IMR-90 (cell line): ENCODE measurements around the gene CARD8. TPM values are rescaled to one million over a fixed set of nuclear protein-coding genes. Genes with fewer than 3 reads are reported as not detected.

ENCODE experiments used
- ATAC-seq: fragments of 200-7000 bp; cut with Tn5 transposase; 2 replicates; pipeline ENCODE4 v1.9.1; 2020; ENCODE audit warnings: low read depth, mild to moderate bottlenecking, moderate library complexity
- BruUV-seq: library from RNA; stranded (reverse); fragments of 400-500 nt; replicated peaks from 2 replicates; lab custom pipeline; 2021; lab: Mats Ljungman, UMichigan
- CTCF ChIA-PET: fragments of 300-600 bp; formaldehyde crosslinking; extraction: SDS; loops from one replicate; lab custom pipeline; 2021; ENCODE audit warnings: antibody characterized with exemption; lab: Yijun Ruan, JAX
- POLR2A ChIA-PET: fragments of 300-600 bp; sonication (Branson Sonifier 250); formaldehyde crosslinking; loops from one replicate; lab custom pipeline; 2022; ENCODE audit warnings: antibody characterized with exemption; ENCODE audit not compliant: unreplicated experiment; lab: Charles Lee
- DNase-seq: peaks from one replicate; pipeline ENCODE4 v3.0.0; 2013
- H2AFZ ChIP-seq: replicated peaks from 2 replicates; pipeline ENCODE3; 2013; ENCODE audit warnings: low read length, mild to moderate bottlenecking; ENCODE audit not compliant: poor library complexity
- H2AK5ac ChIP-seq: 2 replicates; pipeline ENCODE4 v1.6.1; 2013; ENCODE audit warnings: low read depth, low read length, inconsistent platforms
- H2AK9ac ChIP-seq: replicated peaks from 2 replicates; pipeline ENCODE3; 2013; ENCODE audit warnings: mild to moderate bottlenecking, low read depth, low read length, moderate library complexity; ENCODE audit not compliant: poor library complexity
- H2BK120ac ChIP-seq: 2 replicates; pipeline ENCODE4 v1.6.1; 2013; ENCODE audit warnings: low read depth, low read length, inconsistent platforms
- H2BK15ac ChIP-seq: 3 replicates; pipeline ENCODE4 v1.6.1; 2013; ENCODE audit warnings: low read depth, low read length, inconsistent platforms
- H2BK20ac ChIP-seq: 2 replicates; pipeline ENCODE4 v1.6.1; 2013; ENCODE audit warnings: low read depth, mild to moderate bottlenecking, inconsistent platforms, low read length, moderate library complexity
- H2BK5ac ChIP-seq: 2 replicates; pipeline ENCODE4 v1.6.1; 2013; ENCODE audit warnings: mild to moderate bottlenecking, low read depth, low read length, inconsistent platforms; ENCODE audit not compliant: poor library complexity, severe bottlenecking
- H3K14ac ChIP-seq: replicated peaks from 2 replicates; pipeline ENCODE4 v1.6.1; 2013; ENCODE audit warnings: low read depth, low read length, inconsistent platforms
- H3K18ac ChIP-seq: 2 replicates; pipeline ENCODE4 v1.6.1; 2013; ENCODE audit warnings: low read depth, low read length, control low read depth
- H3K23ac ChIP-seq: 2 replicates; pipeline ENCODE4 v1.6.1; 2013; ENCODE audit warnings: low read depth, low read length, inconsistent platforms
- H3K27ac ChIP-seq: 2 replicates; pipeline ENCODE4 v1.5.1; 2013; ENCODE audit warnings: mild to moderate bottlenecking, control low read depth, low read length; ENCODE audit not compliant: insufficient read depth
- H3K27me3 ChIP-seq: 2 replicates; pipeline ENCODE4 v1.6.1; 2013; ENCODE audit warnings: low read length; ENCODE audit not compliant: control insufficient read depth, insufficient read depth
- H3K36me3 ChIP-seq: 2 replicates; pipeline ENCODE4 v1.6.1; 2013; ENCODE audit warnings: low read length, mixed read lengths; ENCODE audit not compliant: control insufficient read depth, insufficient read depth
- H3K4ac ChIP-seq: 2 replicates; pipeline ENCODE4 v1.6.1; 2013; ENCODE audit warnings: low read depth, low read length, inconsistent platforms
- H3K4me1 ChIP-seq: 2 replicates; pipeline ENCODE4 v1.6.1; 2013; ENCODE audit warnings: low read length, mixed read lengths; ENCODE audit not compliant: control insufficient read depth, insufficient read depth
- H3K4me2 ChIP-seq: 2 replicates; pipeline ENCODE4 v1.6.1; 2013; ENCODE audit warnings: low read depth, mild to moderate bottlenecking, control low read depth, low read length, moderate library complexity
- H3K4me3 ChIP-seq: 2 replicates; pipeline ENCODE4 v1.5.1; 2013; ENCODE audit warnings: low read depth, mild to moderate bottlenecking, control low read depth, low read length, moderate library complexity; ENCODE audit not compliant: insufficient read depth
- H3K56ac ChIP-seq: 2 replicates; pipeline ENCODE4 v1.6.1; 2013; ENCODE audit warnings: low read length, inconsistent platforms; ENCODE audit not compliant: insufficient read depth; ENCODE audit errors: extremely low read depth
- H3K79me1 ChIP-seq, 2 experiments: 2 replicates each; pipeline ENCODE4 v1.6.1; 2013; ENCODE audit warnings: low read length in 2 of 2, inconsistent platforms in 1 of 2, low read depth in 1 of 2
- H3K9ac ChIP-seq: 2 replicates; pipeline ENCODE4 v1.6.1; 2013; ENCODE audit warnings: low read depth, low read length, control low read depth
- H3K9me1 ChIP-seq: 2 replicates; pipeline ENCODE4 v1.6.1; 2013; ENCODE audit warnings: low read length, inconsistent platforms; ENCODE audit not compliant: insufficient read depth
- H3K9me3 ChIP-seq: 2 replicates; pipeline ENCODE4 v1.6.1; 2013; ENCODE audit warnings: low read length; ENCODE audit not compliant: control insufficient read depth, insufficient read depth
- H4K20me1 ChIP-seq: 2 replicates; pipeline ENCODE4 v1.6.1; 2013; ENCODE audit warnings: low read length, inconsistent platforms; ENCODE audit not compliant: insufficient read depth
- H4K5ac ChIP-seq: 2 replicates; pipeline ENCODE4 v1.6.1; 2013; ENCODE audit warnings: mild to moderate bottlenecking, low read depth, low read length, control low read depth
- H4K8ac ChIP-seq, 2 experiments: 2 replicates each; pipeline ENCODE4 v1.6.1; 2013; ENCODE audit warnings: low read depth in 2 of 2, low read length in 2 of 2, control low read depth in 1 of 2, inconsistent platforms in 1 of 2
- H4K91ac ChIP-seq: 2 replicates; pipeline ENCODE4 v1.6.1; 2013; ENCODE audit warnings: low read depth, low read length, inconsistent platforms; ENCODE audit not compliant: insufficient read depth
- CEBPB ChIP-seq: IDR thresholded peaks from 2 replicates; pipeline ENCODE4 v1.6.1; 2012; ENCODE audit warnings: low read depth, low read length, improper control_type of control experiment
- MAFK ChIP-seq: IDR thresholded peaks from 2 replicates; pipeline ENCODE4 v1.6.1; 2012; ENCODE audit warnings: low read depth, low read length, improper control_type of control experiment
- MXI1 ChIP-seq: IDR thresholded peaks from 2 replicates; pipeline ENCODE4 v1.6.1; 2012; ENCODE audit warnings: low read depth, mild to moderate bottlenecking, low read length, moderate library complexity, borderline replicate concordance
- POLR2A ChIP-seq: IDR thresholded peaks from 2 replicates; pipeline ENCODE4 v1.6.1; 2012; ENCODE audit warnings: mild to moderate bottlenecking, low read depth, low read length
- SMC3 ChIP-seq: fragments of 150-350 bp; IDR thresholded peaks from 2 replicates; pipeline ENCODE4 v1.6.1; 2016; ENCODE audit warnings: low read depth, mild to moderate bottlenecking, antibody characterized with exemption, low read length, moderate library complexity
- WGBS, 2 experiments: methylation state at CpG; one replicate each; pipeline versions ENCODE4 v1.1.5 to v1.1.7; 2013; ENCODE audit warnings: missing lambda C conversion rate in 2 of 2; ENCODE audit not compliant: insufficient read length in 1 of 2; ENCODE audit errors: extremely low coverage in 2 of 2; 5-methylcytosine and 5-hydroxymethylcytosine counted together
- dilution Hi-C: fragments of 300-500 bp; cut with HindIII; formaldehyde crosslinking; loops from one replicate; pipeline ENCODE4 v1.14.3; 2018; ENCODE audit warnings: low sequenced_read_pairs; ENCODE audit not compliant: unreplicated experiment
- in situ Hi-C: fragments of 300-500 bp; cut with MboI; formaldehyde crosslinking; loops from 3 replicates; pipeline ENCODE4 v1.14.3; 2019; ENCODE audit warnings: low sequenced_read_pairs, inconsistent platforms, mixed read lengths
- intact Hi-C: fragments of 100-400 bp; cut with micrococcal nuclease; formaldehyde crosslinking; loops from 2 replicates; pipeline ENCODE4 v1.10.0; 2022
- polyA plus RNA-seq, 3 experiments: library from polyadenylated mRNA; depleted of rRNA; stranded (reverse); fragments of >200 nt; gene quantifications; 2 replicates each; pipeline ENCODE4 v1.2.3, GENCODE V29; 2012; ENCODE audit warnings: low replicate concordance in 1 of 3
- total RNA-seq: library from RNA; depleted of rRNA; stranded (reverse); fragments of >200 nt; gene quantifications from 2 replicates; pipeline ENCODE4 v1.2.3, GENCODE V29; 2012

The CARD8 gene
- total and polyA plus RNA-seq, 2 of the 4 experiments (the other 2 are of a cell fraction) = 11.3 to 15.5 TPM

GRCh38 chr19:48169578-48169938, 86.2 kb downstream of the CARD8 start:
- peak; percentile 44 for ATAC-seq
- H3K56ac ChIP-seq = no peak overlapping the region
- peak overlapping the region; percentile 66; the same call in 1 of the 2 replicates for H2AK5ac ChIP-seq
- peak overlapping the region; percentile 52; the same call in 1 of the 2 replicates for H3K27ac ChIP-seq
- TF ChIP-seq SMC3 = no peak
- no peak for TF ChIP-seq MAFK
- no peak for TF ChIP-seq MXI1
- TF ChIP-seq CEBPB = no peak
- TF ChIP-seq POLR2A = no peak
- H3K9me3 ChIP-seq = no peaks in the 10 kb centered on the region
- no peak overlapping the region for H2AK9ac ChIP-seq
- no peak overlapping the region for H4K91ac ChIP-seq
- no peak overlapping the region for H3K14ac ChIP-seq
- BruUV-seq = no TSS peak
- no peak overlapping the region for H3K9ac ChIP-seq
- peak overlapping the region; percentile 55 for H3K4ac ChIP-seq
- peak; percentile 56 for DNase-seq
- peak overlapping the region; percentile 93 for H4K5ac ChIP-seq
- CTCF ChIA-PET = no interaction called here
- no CpG with 5 or more reads among the region's 15 CpGs for WGBS, 2 experiments
- no peak overlapping the region for H2BK20ac ChIP-seq
- H3K18ac ChIP-seq = no peak overlapping the region
- peaks cover 28 to 50% of the 10 kb centered on the region in 2 experiments for H3K79me1 ChIP-seq
- peaks cover 11% of the 10 kb centered on the region for H3K9me1 ChIP-seq
- H3K36me3 ChIP-seq = peaks cover 9% of the 10 kb centered on the region
- peak overlapping the region; percentile 84 for H3K4me3 ChIP-seq
- intact Hi-C loops (no loop called here), in situ Hi-C loops (no loop called here), dilution Hi-C loops (no loop called here)
- no peak overlapping the region for H2BK15ac ChIP-seq
- H2BK5ac ChIP-seq = no peak overlapping the region
- H4K8ac ChIP-seq = peak overlapping the region; percentile 78 to 97
- H2BK120ac ChIP-seq = no peak overlapping the region
- peaks cover 2% of the 10 kb centered on the region for H3K4me1 ChIP-seq
- POLR2A ChIA-PET = interaction anchor here (0.6 kb wide), 1 partner anchor 86 kb away, joined by 10 read pairs; the partner anchor contains the start of gene CARD8
- no peak overlapping the region for H3K23ac ChIP-seq
- H4K20me1 ChIP-seq = peaks cover 3% of the 10 kb centered on the region; the same call in 1 of the 2 replicates
- H2AFZ ChIP-seq = peak overlapping the region; percentile 100
- H3K27me3 ChIP-seq = no peaks in the 10 kb centered on the region
- H3K4me2 ChIP-seq = peak overlapping the region; percentile 93
